Keratinocyte (primary cell): ENCODE results near the gene SYNDIG1. TPM values are rescaled to one million over a fixed set of nuclear protein-coding genes. Genes with fewer than 3 reads are reported as not detected.

ENCODE experiments used
- DNase-seq: peaks from one replicate; pipeline ENCODE4 v3.0.0-alpha.2; 2011; ENCODE audit warnings: low read depth, missing footprints, low spot score
- FAIRE-seq: peaks from 2 replicates; lab custom pipeline; 2011; peaks lifted over from hg19 to GRCh38; lab: Jason Lieb, UNC
- H2AFZ ChIP-seq: 2 replicates; pipeline ENCODE4 v1.6.0; 2012; ENCODE audit warnings: low read length, control low read depth, inconsistent platforms; ENCODE audit not compliant: control insufficient read depth
- H3K27ac ChIP-seq: 2 replicates; pipeline ENCODE4 v1.5.1; 2011; ENCODE audit warnings: low read length; ENCODE audit not compliant: control insufficient read depth, insufficient read depth
- H3K27me3 ChIP-seq: 3 replicates; pipeline ENCODE4 v1.6.0; 2011; ENCODE audit warnings: low read length; ENCODE audit not compliant: control insufficient read depth, insufficient read depth; ENCODE audit errors: extremely low read depth
- H3K36me3 ChIP-seq, 2 experiments: 2 replicates in 1 of 2; 3 replicates in 1 of 2; pipeline ENCODE4 v1.5.1; 2011; ENCODE audit warnings: low read length in 2 of 2, mild to moderate bottlenecking in 1 of 2; ENCODE audit not compliant: control insufficient read depth in 2 of 2, insufficient read depth in 2 of 2; ENCODE audit errors: extremely low read depth in 1 of 2
- H3K4me1 ChIP-seq: 3 replicates; pipeline ENCODE4 v1.5.1; 2011; ENCODE audit warnings: low read length; ENCODE audit not compliant: control insufficient read depth, insufficient read depth; ENCODE audit errors: extremely low read depth
- H3K4me2 ChIP-seq: 3 replicates; pipeline ENCODE4 v1.6.0; 2011; ENCODE audit warnings: low read depth, low read length; ENCODE audit not compliant: control insufficient read depth, insufficient read depth; ENCODE audit errors: extremely low read depth
- H3K4me3 ChIP-seq, 3 experiments: fragments of 200-600 bp in 1 of 3; sonication (generic) in 1 of 3; 2 replicates in 2 of 3; 3 replicates in 1 of 3; pipeline ENCODE4 v1.5.1; 2011 to 2016; ENCODE audit warnings: low read length in 3 of 3, mild to moderate bottlenecking in 3 of 3, control low read depth in 2 of 3, inconsistent platforms in 1 of 3, low read depth in 1 of 3, mixed read lengths in 1 of 3, mixed run types in 1 of 3, moderate library complexity in 1 of 3; ENCODE audit not compliant: control insufficient read depth in 2 of 3, insufficient read depth in 2 of 3; ENCODE audit errors: extremely low read depth in 1 of 3
- H3K79me2 ChIP-seq: 2 replicates; pipeline ENCODE4 v1.6.0; 2012; ENCODE audit warnings: low read length; ENCODE audit not compliant: control insufficient read depth, insufficient read depth
- H3K9ac ChIP-seq: 3 replicates; pipeline ENCODE4 v1.6.0; 2011; ENCODE audit warnings: low read length; ENCODE audit not compliant: control insufficient read depth, insufficient read depth; ENCODE audit errors: extremely low read depth
- H3K9me1 ChIP-seq: 3 replicates; pipeline ENCODE4 v1.6.0; 2011; ENCODE audit warnings: low read length; ENCODE audit not compliant: control insufficient read depth, insufficient read depth; ENCODE audit errors: extremely low read depth
- H3K9me3 ChIP-seq: 2 replicates; pipeline ENCODE4 v1.5.1; 2012; ENCODE audit warnings: low read depth, low read length; ENCODE audit not compliant: control insufficient read depth
- H4K20me1 ChIP-seq: 3 replicates; pipeline ENCODE4 v1.6.0; 2011; ENCODE audit warnings: low read length; ENCODE audit not compliant: control insufficient read depth, insufficient read depth; ENCODE audit errors: extremely low read depth
- CTCF ChIP-seq, 3 experiments: IDR thresholded peaks in 1 of 3; conservative IDR thresholded peaks in 1 of 3; optimal IDR thresholded peaks in 1 of 3; 2 replicates in 2 of 3; 3 replicates in 1 of 3; pipeline versions ENCODE3 to v1.5.1; 2011; ENCODE audit warnings: low read length in 3 of 3, mild to moderate bottlenecking in 3 of 3, moderate library complexity in 2 of 3, control low read depth in 1 of 3, inconsistent platforms in 1 of 3; ENCODE audit not compliant: insufficient read depth in 2 of 3; ENCODE audit errors: extremely low read depth in 1 of 3
- EZH2 ChIP-seq: IDR thresholded peaks from one replicate; pipeline ENCODE4 v1.6.1; 2012; ENCODE audit warnings: inconsistent platforms, mild to moderate bottlenecking, low read length, moderate library complexity
- dilution Hi-C: fragments of 300-500 bp; cut with MboI; formaldehyde crosslinking; loops from one replicate; pipeline ENCODE4 v1.7.0; 2020; ENCODE audit warnings: low sequenced_read_pairs; ENCODE audit not compliant: extremely low pct_ligation_motif_present
- polyA plus RNA-seq, 5 experiments: library from polyadenylated mRNA; depleted of rRNA in 3 of 5; stranded (reverse) in 3 of 5; stranded (forward) in 1 of 5; unstranded in 1 of 5; fragments of >200 nt; gene quantifications; 1 replicate in 1 of 5; 2 replicates in 3 of 5; 3 replicates in 1 of 5; pipeline versions ENCODE4 v1.2.1 to v1.2.3, GENCODE V29; 2011 to 2012; ENCODE audit warnings: missing spikeins in 2 of 5, low read depth in 1 of 5, low replicate concordance in 1 of 5

Gene SYNDIG1
- polyA plus RNA-seq, 1 donor (not counting 4 experiments of a cell fraction or from before 2014, with no cell fraction given): 0.38 TPM

DNA sequence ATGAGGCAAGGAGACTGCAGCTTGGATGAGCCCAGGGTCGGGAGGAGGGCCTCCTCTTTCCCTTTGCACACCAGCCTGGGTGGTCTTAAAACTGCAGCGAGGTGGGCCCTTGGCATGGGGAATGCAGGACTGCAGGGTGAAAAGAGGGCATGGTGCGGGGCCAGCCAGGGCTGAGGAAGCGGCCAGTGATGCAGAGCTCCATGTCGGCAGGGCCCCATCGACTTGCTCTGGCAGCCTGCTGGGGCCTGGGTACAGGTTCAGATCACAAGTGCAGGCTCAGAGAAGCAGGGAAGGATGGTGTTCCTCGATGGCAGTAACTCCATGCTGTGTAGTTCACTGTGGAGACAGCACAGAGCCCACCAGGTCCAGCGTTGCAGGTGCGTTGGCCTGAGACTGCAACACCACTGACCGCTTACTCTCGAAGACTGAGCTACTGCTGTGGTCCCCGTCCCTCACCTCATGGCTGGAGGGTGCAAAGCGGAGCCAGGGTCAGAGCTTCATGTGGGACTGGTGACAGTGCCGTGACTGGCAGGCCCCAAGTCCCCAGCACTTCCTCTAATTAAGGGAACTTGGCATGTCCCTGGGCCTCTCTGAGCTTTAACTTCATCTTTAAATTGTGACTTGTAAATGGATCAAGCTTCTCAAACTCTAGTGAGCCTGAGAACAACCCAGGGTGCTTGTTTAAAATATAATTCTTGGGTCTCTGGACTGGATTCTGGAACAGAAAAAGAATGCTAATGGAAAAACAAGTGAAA, 223.2 kb downstream of the SYNDIG1 start:
- Histone ChIP-seq H3K4me1 (no peaks in the 10 kb centered on the region), H3K36me3 (no peaks in the 10 kb centered on the region), H3K27me3 (peaks cover 4% of the 10 kb centered on the region), H3K9me3 (no peaks in the 10 kb centered on the region), H3K27ac (no peak overlapping the region), H3K4me3 (no peak overlapping the region), H3K9me1 (no peaks in the 10 kb centered on the region), H4K20me1 (no peaks in the 10 kb centered on the region), H3K9ac (no peak overlapping the region), H3K4me2 (no peak overlapping the region), H2AFZ (no peak overlapping the region), H3K79me2 (no peaks in the 10 kb centered on the region)
- dilution Hi-C loops: no loop called here
- no peak for FAIRE-seq
- no peak for TF ChIP-seq CTCF (optimal IDR thresholded peaks at IDR 0.05 in 1 of 3, IDR thresholded peaks at IDR 0.05 in 1 of 3, conservative IDR thresholded peaks at IDR 0.05 in 1 of 3; ENCODE audit: extremely low read depth in 1 of 3, insufficient read depth in 2 of 3, low read length in 3 of 3)
- TF ChIP-seq EZH2: no peak
- no peak for DNase-seq

GRCh38 chr20:24693466-24694156, 224.2 kb downstream of the SYNDIG1 start:
- no peak for FAIRE-seq
- dilution Hi-C loops: no loop called here
- no peak overlapping the region for H3K27ac ChIP-seq
- no peak for TF ChIP-seq CTCF (optimal IDR thresholded peaks at IDR 0.05 in 1 of 3, IDR thresholded peaks at IDR 0.05 in 1 of 3, conservative IDR thresholded peaks at IDR 0.05 in 1 of 3; ENCODE audit: extremely low read depth in 1 of 3, insufficient read depth in 2 of 3, low read length in 3 of 3)
- TF ChIP-seq EZH2: no peak
- H2AFZ ChIP-seq: no peak overlapping the region
- peaks cover 4% of the 10 kb centered on the region for H3K27me3 ChIP-seq
- no peaks in the 10 kb centered on the region for H4K20me1 ChIP-seq
- no peaks in the 10 kb centered on the region for H3K9me3 ChIP-seq
- H3K4me2 ChIP-seq: no peak overlapping the region
- H3K9ac ChIP-seq: no peak overlapping the region
- H3K4me1 ChIP-seq: no peaks in the 10 kb centered on the region
- no peaks in the 10 kb centered on the region for H3K79me2 ChIP-seq
- H3K36me3 ChIP-seq: no peaks in the 10 kb centered on the region
- no peak overlapping the region for H3K4me3 ChIP-seq
- DNase-seq: no peak
- no peaks in the 10 kb centered on the region for H3K9me1 ChIP-seq
